Left ventricle myocardium superior (tissue), 1 donor: Measurements from ENCODE around the gene LEF1. TPM values are rescaled to one million over a fixed set of nuclear protein-coding genes. Genes with fewer than 3 reads are reported as not detected.

Experiments used
- ATAC-seq: fragments of 200-7000 bp; cut with Tn5 transposase; one replicate; pipeline ENCODE4 v1.9.1; 2020; ENCODE audit warnings: mild to moderate bottlenecking, moderate library complexity
- DNase-seq: peaks from one replicate; pipeline ENCODE4 v3.0.0-alpha.2; 2020
- intact Hi-C: fragments of 100-400 bp; cut with micrococcal nuclease; formaldehyde crosslinking; loops from one replicate; pipeline ENCODE4 v1.11.0; 2022
- total RNA-seq: library from RNA; stranded (reverse); fragmentation: NEBNext Ultra II Directional; extraction: Animal tissue kit (Norgen Biotek cat#: 25700); gene quantifications from one replicate; pipeline ENCODE4 v1.2.1, GENCODE V29; 2021
- donor health status: DM: no; HTN: yes; CAD: no; lungs with severe emphysema.

Gene LEF1
- total RNA-seq, 1 donor from 2014 or later, result 0.47 TPM

- ATAC-seq (no peak), DNase-seq (no peak)
- intact Hi-C loops, result no loop called here
These were observed 12.3 kb downstream of the LEF1 start for GRCh38 chr4:108156391-108156790.

GRCh38 chr4:108155373-108155772, 13.4 kb downstream of the LEF1 start:
- DNase-seq (no peak), ATAC-seq (no peak)
- intact Hi-C loops, result no loop called here

GRCh38 chr4:108152980-108153379, 15.8 kb downstream of the LEF1 start:
- DNase-seq (no peak), ATAC-seq (no peak)
- intact Hi-C loops, result no loop called here

GRCh38 chr4:108149588-108150380, 18.9 kb downstream of the LEF1 start:
- intact Hi-C loops, result no loop called here
- ATAC-seq, result no peak

GRCh38 chr4:108148316-108148715, 20.4 kb downstream of the LEF1 start:
- ATAC-seq (peak; percentile 28), DNase-seq (no peak)
- intact Hi-C loops, result no loop called here

More at GRCh38 chr4:108149588-108150380, 18.9 kb downstream of the LEF1 start:
- DNase-seq, result no peak

DNA sequence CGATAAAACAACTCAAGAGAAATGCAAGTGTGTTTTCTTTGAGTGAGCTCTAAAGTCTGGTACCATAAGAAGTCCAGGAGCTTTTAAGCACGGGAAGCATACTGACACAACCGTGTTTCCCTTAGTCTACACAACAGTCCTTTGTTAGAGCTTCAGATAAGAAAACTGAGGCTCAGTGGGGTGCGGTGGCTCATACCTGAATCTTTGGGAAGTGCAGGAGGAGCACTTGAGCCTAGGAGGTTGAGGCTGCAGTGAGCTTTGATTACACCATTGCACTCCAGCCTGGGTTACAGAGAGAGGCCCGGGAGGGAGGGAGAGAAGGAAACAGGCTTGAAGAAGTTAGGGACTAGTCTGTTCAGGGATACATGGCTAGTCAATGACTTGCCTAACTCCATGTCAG, 21.9 kb downstream of the LEF1 start:
- intact Hi-C loops, result no loop called here
- no peak for ATAC-seq
- no peak for DNase-seq

DNA sequence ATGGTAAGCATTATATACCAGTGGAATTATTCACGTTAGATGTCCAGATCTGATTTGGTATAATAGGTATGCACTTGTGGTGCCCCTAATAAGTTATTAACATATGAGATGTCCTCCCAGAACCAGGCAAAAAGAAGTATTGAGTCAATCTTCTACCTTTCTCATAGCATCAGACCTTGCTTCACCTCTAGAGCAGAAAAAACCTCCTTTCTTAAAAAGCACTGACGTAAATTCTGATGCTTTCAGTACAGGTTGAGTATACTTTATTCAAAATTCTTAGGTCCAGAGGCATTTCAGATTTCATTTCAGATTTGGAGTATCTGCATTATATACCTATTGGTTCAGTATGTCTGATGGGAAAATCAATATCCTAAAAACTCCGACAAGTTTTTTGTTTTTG, 22.4 kb downstream of the LEF1 start:
- DNase-seq (no peak), ATAC-seq (no peak)
- intact Hi-C loops, result no loop called here

DNA sequence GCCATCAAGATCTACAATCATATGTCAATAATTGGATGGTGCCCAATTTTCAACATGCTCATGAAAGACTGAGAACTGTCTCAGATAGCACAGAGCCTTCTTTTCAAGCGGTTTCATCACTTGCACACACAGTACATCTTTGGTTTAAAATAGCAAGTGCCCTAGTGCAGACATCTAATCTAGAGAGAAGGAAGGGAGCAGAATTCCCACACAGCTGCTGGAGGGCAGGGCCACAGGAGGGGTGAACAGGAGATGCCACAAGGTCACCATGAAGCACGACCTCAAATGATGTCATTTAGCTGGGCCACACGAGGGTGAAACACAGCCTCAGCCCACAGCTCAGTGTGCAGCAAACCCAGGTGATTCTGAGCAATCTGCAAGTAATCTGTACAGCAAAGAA, 24.3 kb downstream of the LEF1 start:
- intact Hi-C loops, result no loop called here
- no peak for ATAC-seq
- no peak for DNase-seq

DNA sequence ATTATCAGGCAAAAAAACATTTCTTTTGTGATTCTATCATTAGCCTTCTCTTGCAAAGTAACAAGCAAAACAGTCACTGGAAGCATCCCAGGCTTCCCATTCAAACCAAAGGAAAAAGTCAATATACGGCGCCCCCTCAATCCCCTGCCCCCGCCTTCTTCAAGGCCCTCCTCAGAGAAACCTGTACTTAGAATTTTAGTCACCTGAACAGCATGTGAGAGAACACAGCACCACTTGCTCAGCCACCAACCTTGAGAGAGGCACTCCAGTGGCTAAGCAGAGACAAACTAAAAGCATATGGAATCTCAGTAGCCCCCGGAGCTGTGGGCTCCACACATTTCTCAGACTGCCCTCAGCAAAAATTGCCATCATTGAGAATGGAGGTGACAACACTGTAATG, 25.2 kb downstream of the LEF1 start:
- intact Hi-C loops, result no loop called here
- DNase-seq, result no peak
- no peak for ATAC-seq

- ATAC-seq, result no peak
- intact Hi-C loops, result no loop called here
- DNase-seq, result no peak
These were observed 25.9 kb downstream of the LEF1 start for GRCh38 chr4:108142870-108143269.

DNA sequence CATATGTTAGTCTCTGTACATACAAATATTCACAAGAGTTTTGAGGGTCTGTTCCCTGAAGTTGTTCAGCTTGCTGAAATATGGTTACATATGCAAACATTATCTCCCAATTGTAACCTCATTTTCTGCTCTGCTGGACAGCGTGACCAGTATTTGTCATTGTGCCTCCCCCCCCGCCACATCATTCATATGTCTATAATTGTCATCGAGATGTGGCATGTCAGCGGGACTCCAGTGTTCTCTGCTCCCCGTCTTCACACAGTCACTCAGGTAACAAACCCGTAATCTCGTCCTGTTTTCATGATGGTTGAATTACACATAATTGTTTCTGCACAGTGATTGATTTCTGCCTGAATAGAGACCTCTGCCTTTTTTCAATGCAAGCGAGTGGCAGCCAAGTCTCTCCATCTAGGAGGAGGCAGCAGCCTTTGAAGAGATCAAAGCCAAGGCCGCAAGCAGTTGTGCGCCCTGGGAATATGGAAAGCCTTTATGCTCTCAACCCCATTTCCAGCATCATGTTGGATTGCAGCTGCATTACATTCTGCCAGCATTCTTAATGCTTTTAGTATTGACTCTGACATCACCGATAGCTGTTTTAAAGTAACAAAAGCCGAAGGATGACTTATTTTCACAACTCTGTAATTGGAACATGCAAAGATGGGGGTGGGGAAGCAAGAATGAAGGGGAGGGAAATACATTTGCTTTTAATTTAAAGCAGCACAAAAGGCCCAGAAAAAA, 27.4 kb downstream of the LEF1 start:
- ATAC-seq (no peak), DNase-seq (no peak)
- intact Hi-C loops, result no loop called here

GRCh38 chr4:108140328-108140727, 28.4 kb downstream of the LEF1 start:
- intact Hi-C loops, result no loop called here
- DNase-seq, result no peak
- no peak for ATAC-seq

- intact Hi-C loops, result no loop called here
- DNase-seq (no peak), ATAC-seq (no peak)
These were observed 29.6 kb downstream of the LEF1 start for GRCh38 chr4:108139089-108139488.

GRCh38 chr4:108135549-108136209, 33.1 kb downstream of the LEF1 start:
- ATAC-seq (no peak), DNase-seq (no peak)
- intact Hi-C loops, result no loop called here

- DNase-seq (no peak), ATAC-seq (no peak)
- intact Hi-C loops, result no loop called here
These were observed 37.8 kb downstream of the LEF1 start for GRCh38 chr4:108130955-108131354.

GRCh38 chr4:108129196-108129595, 39.5 kb downstream of the LEF1 start:
- ATAC-seq (no peak), DNase-seq (no peak)
- intact Hi-C loops, result no loop called here

DNA sequence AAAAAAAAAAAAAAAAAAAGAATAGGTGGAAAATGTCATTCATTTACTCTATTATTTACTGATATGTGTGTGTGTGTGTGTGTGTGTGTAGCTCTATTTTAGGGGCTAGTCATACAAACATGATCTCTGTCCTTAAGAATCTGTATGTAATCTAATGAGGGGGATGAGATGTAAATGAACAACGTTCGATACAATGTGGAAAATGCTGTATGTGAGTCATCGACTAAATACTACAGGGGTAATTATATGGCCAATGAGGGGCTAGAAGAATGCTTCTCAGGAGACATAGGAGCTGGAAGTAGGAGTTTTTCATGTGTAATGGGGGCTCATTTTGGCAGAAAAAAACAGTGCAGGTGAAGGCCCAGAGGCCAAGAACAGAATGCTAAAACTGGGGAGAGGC, 41.9 kb downstream of the LEF1 start:
- no peak for ATAC-seq
- DNase-seq, result no peak
- intact Hi-C loops, result no loop called here

DNA sequence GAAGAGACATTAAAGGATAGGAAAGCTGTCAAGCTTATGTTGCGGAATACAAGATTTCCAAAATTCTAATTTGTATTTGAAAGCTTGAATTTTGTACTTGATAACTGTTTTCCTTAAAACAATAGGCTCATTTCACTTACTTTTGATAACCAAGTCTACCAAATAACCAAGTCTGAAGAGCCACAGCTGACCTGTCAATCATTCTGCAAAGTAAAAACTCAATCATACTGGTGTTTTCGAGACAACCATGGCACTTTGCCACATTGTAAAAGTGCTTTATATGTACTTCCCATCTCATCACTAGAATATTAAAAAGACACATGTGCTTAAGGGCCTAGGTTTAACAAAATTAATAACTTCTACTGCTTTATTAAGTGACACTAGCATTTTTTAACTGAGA, 47.9 kb downstream of the LEF1 start:
- intact Hi-C loops, result no loop called here
- ATAC-seq (no peak), DNase-seq (no peak)

DNA sequence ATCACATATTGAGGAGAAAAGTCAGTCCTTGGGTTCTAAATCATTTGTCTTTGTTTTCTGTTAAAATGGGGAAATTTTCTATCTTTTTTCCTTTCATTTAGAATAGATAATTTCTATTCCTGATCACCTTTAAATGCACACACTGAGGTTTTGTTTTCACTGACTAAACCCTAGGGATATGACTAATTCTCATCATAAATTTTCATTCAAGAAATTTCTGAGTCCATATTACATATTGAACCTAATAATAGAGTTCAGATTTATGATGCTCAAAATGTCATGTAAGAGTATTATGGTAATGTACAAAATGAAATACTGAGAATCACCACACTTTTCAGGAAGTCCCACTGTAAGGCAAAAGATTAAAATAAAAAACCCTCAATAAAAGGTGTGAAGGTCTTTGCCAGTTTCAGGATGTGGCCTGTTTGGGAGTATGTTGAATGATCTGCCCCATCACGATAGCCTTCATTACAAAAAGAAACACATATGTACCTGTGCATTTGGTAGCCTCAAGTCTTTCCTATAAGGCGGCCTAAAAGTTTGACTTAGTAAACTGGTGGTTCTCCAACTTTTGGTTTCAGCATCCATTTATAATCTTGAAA, 49.4 kb downstream of the LEF1 start:
- DNase-seq, result no peak
- no peak for ATAC-seq

DNA sequence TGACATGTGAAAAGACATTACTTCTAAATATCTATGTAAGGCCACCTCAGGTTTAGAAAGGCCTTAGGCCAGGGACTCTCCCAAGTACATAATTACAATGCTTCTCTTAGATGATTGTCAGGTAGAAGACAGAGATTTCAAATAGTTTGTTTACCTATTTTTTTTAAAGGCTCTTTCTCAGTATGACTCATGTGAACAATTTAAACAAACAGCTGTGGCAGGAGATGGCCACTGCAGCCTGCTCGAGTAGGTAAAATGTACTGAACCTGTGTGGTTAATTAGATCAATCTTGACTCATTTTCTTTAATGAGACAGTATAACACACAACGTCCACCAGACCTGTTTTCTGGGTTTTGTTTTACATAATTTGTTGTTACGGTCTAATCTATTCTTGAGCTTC, 50.2 kb downstream of the LEF1 start:
- intact Hi-C loops, result no loop called here
- DNase-seq, result no peak
- ATAC-seq, result no peak

More for the DNA sequence above, 49.4 kb downstream of the LEF1 start:
- intact Hi-C loops, result no loop called here
